HG02870 (cell line): ENCODE measurements around the gene MYO1F.

Source experiments
- ATAC-seq: cut with Tn5 transposase; IDR thresholded peaks from one replicate; pipeline ENCODE4 v1.9.1; 2021; ENCODE audit warnings: mild to moderate bottlenecking, moderate library complexity; ENCODE audit not compliant: unreplicated experiment

MYO1F gene

DNA sequence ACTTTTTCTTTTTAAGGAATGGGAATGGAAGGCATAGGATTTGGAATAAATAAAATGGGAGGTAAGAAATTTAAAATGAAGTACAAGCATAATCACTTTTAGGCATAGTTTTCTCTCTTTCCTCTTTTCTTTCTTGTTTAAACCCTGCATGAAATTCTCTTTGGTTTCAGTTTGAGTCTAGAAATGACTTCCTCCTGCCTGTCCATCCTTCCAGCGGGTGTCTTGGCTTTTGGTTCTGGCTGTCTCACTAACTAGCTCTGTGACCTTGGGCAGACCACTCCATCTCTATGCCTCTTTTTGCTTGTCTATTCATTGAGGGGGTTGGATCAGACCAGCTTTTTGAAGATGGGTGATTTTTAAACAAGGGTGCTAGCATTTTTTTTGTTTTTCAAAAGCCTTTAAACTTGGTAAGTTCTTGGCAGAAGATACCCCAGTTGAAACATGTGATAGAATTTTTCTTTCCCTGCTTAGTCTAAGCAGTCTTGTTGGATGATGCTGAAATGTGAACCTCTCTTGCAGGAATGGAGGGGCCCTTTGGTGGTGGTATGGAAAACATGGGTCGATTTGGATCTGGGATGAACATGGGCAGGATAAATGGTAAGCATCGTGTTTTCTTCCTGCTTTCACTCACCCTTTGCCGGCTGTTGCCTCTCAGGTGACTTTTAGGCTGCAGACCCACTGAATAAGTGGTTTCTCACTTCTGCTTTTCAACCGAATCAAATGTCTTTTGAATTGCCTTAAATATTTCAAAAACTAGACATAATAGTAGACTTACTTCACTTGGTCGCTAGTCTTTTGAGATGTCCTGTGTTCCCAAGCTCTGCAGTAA lies 103.4 kb downstream of the MYO1F start:
- no peak for ATAC-seq
